ENCODE results near the gene ACAD11. TPM values are rescaled to one million over a fixed set of nuclear protein-coding genes. Genes with fewer than 3 reads are reported as not detected.

ACAD11 gene
- total and polyA plus RNA-seq, 4 donors, result 52.2 to 357 (median 65.6) TPM

GRCh38 chr3:132654190-132654589, 5.4 kb downstream of the ACAD11 start:
- Histone ChIP-seq H3K4me1 (ENCODE audit: control insufficient read depth in 4 of 4, insufficient read depth in 4 of 4, low read length in 3 of 4) (peaks cover 1 to 57% (median 23%) of the 10 kb centered on the region in 4 donors), H3K27me3 (ENCODE audit: control insufficient read depth in 4 of 4, insufficient read depth in 4 of 4, low read length in 3 of 4) (no peaks in the 10 kb centered on the region), H3K9ac (ENCODE audit: low read depth in 1 of 2, low read length in 2 of 2) (no peak overlapping the region), H3K27ac (ENCODE audit: low read depth in 1 of 2, low read length in 2 of 2) (no peak overlapping the region), H3K9me3 (ENCODE audit: control insufficient read depth in 4 of 4, low read length in 3 of 4) (no peaks in the 10 kb centered on the region), H3K4me3 (ENCODE audit: low read depth in 1 of 3, low read length in 3 of 3) (no peak overlapping the region), H3K36me3 (ENCODE audit: control insufficient read depth in 4 of 4, insufficient read depth in 3 of 4, low read depth in 1 of 4, low read length in 3 of 4) (peaks cover 0 to 5% (median 0%) of the 10 kb centered on the region in 4 donors)
- no peak for TF ChIP-seq EGR1 (IDR thresholded peaks at IDR 0.05; ENCODE audit: low read depth in 2 of 2)
- no peak for TF ChIP-seq HNF4G (IDR thresholded peaks at IDR 0.05)
- TF ChIP-seq CTCF (IDR thresholded peaks at IDR 0.05; ENCODE audit: low read depth, low read length, missing input control), result no peak
- no peak for TF ChIP-seq HNF4A (conservative IDR thresholded peaks at IDR 0.05)
- TF ChIP-seq ATF3 (IDR thresholded peaks at IDR 0.05), result no peak
- TF ChIP-seq FOXA2 (IDR thresholded peaks at IDR 0.05), result no peak
- TF ChIP-seq TAF1 (conservative IDR thresholded peaks at IDR 0.05), result no peak
- TF ChIP-seq FOXA1 (IDR thresholded peaks at IDR 0.05), result no peak
- no peak for TF ChIP-seq RAD21 (IDR thresholded peaks at IDR 0.05)
- no peak for TF ChIP-seq ZBTB33 (IDR thresholded peaks at IDR 0.05)
- TF ChIP-seq JUND (IDR thresholded peaks at IDR 0.05), result no peak
- TF ChIP-seq MAX (IDR thresholded peaks at IDR 0.05), result no peak
- no peak for TF ChIP-seq SP1 (IDR thresholded peaks at IDR 0.05)
- TF ChIP-seq YY1 (IDR thresholded peaks at IDR 0.05), result no peak
- TF ChIP-seq NR2F2 (IDR thresholded peaks at IDR 0.05), result no peak
- WGBS, result 94% methylated on average over 2 of the region's 2 CpGs
- no peak for DNase-seq (ENCODE audit: low spot score)

GRCh38 chr3:132652640-132653270, 6.9 kb downstream of the ACAD11 start:
- TF ChIP-seq YY1 (IDR thresholded peaks at IDR 0.05) (no peak), HNF4A (conservative IDR thresholded peaks at IDR 0.05) (no peak), JUND (IDR thresholded peaks at IDR 0.05) (no peak), RAD21 (IDR thresholded peaks at IDR 0.05) (no peak), HNF4G (IDR thresholded peaks at IDR 0.05) (no peak)
- Histone ChIP-seq H3K4me1 (ENCODE audit: control insufficient read depth in 4 of 4, insufficient read depth in 4 of 4, low read length in 3 of 4) (peaks cover under 1 to 54% (median 21%) of the 10 kb centered on the region in 4 donors), H3K9me3 (ENCODE audit: control insufficient read depth in 4 of 4, low read length in 3 of 4) (no peaks in the 10 kb centered on the region), H3K27me3 (ENCODE audit: control insufficient read depth in 4 of 4, insufficient read depth in 4 of 4, low read length in 3 of 4) (no peaks in the 10 kb centered on the region), H3K36me3 (ENCODE audit: control insufficient read depth in 4 of 4, insufficient read depth in 3 of 4, low read depth in 1 of 4, low read length in 3 of 4) (peaks cover 0 to 5% (median 0%) of the 10 kb centered on the region in 4 donors), H3K9ac (ENCODE audit: low read depth in 1 of 2, low read length in 2 of 2) (no peak overlapping the region), H3K4me3 (ENCODE audit: low read depth in 1 of 3, low read length in 3 of 3) (no peak overlapping the region), H3K27ac (ENCODE audit: low read depth in 1 of 2, low read length in 2 of 2) (no peak overlapping the region)
- 72% methylated on average over 1 of the region's 1 CpG for WGBS
- DNase-seq (ENCODE audit: low spot score), result no peak

Data from liver (tissue), 9 donors.